Activated naive CD4-positive, alpha-beta T cell treated with anti-CD3 and anti-CD28 coated beads, Interleukin-2, amount 50 U/mL, for 72 hours (primary cell): ENCODE measurements around the gene SEL1L3. TPM values are rescaled to one million over a fixed set of nuclear protein-coding genes. Genes with fewer than 3 reads are reported as not detected.
A peak's percentile ranks its signal among the peaks of the same experiment; 100 is the strongest.

Experiments
- ATAC-seq, 2 donors: fragments of 150-1000 bp; cut with Tn5 transposase; 2 replicates each; pipeline ENCODE4 v1.10.0; 2021; ENCODE audit warnings: mild to moderate bottlenecking in 2 of 2, moderate library complexity in 2 of 2
- DNase-seq, 2 donors: peaks; one replicate each; pipeline ENCODE4 v3.0.0; 2021 to 2022; ENCODE audit warnings: low spot score in 2 of 2
- H3K27ac Mint-ChIP-seq, 2 donors: one replicate each; pipeline ENCODE4 v1.8.0; 2022; ENCODE audit warnings: mild to moderate bottlenecking in 2 of 2, mixed read lengths in 2 of 2
- H3K36me3 Mint-ChIP-seq, 2 donors: one replicate each; pipeline ENCODE4 v1.8.0; 2022; ENCODE audit warnings: mixed read lengths in 2 of 2
- H3K9me3 Mint-ChIP-seq, 2 donors: one replicate each; pipeline ENCODE4 v1.8.0; 2022; ENCODE audit warnings: mixed read lengths in 2 of 2
- total RNA-seq, 2 donors: library from RNA; stranded (reverse); gene quantifications; one replicate each; pipeline ENCODE4 v1.2.3, GENCODE V29; 2022

Gene SEL1L3
- total RNA-seq, 2 donors from 2014 or later, result 32.8 to 44.3 TPM

GRCh38 chr4:25795566-25796454 lies 67.0 kb downstream of the SEL1L3 start:
- no peak for ATAC-seq
- no peaks in the 10 kb centered on the region for H3K9me3 Mint-ChIP-seq
- peaks cover 29 to 35% of the 10 kb centered on the region in 2 donors for H3K36me3 Mint-ChIP-seq
- peak overlapping the region in 1 of 2 donors; percentile 86 for H3K27ac Mint-ChIP-seq
- DNase-seq, result no peak

GRCh38 chr4:25795091-25795490 lies 67.7 kb downstream of the SEL1L3 start:
- ATAC-seq (no peak), DNase-seq (no peak)
- Mint-ChIP-seq H3K36me3 (peaks cover 29 to 38% of the 10 kb centered on the region in 2 donors), H3K27ac (no peak overlapping the region), H3K9me3 (no peaks in the 10 kb centered on the region)

- Mint-ChIP-seq H3K9me3 (no peaks in the 10 kb centered on the region), H3K36me3 (peaks cover 35 to 40% of the 10 kb centered on the region in 2 donors), H3K27ac (no peak overlapping the region)
- DNase-seq, result no peak
- ATAC-seq, result no peak
Measured at GRCh38 chr4:25792876-25793275, 69.9 kb downstream of the SEL1L3 start.

- H3K9me3 Mint-ChIP-seq, result no peaks in the 10 kb centered on the region
- no peak for ATAC-seq
- DNase-seq, result peak in 1 of 2 donors; percentile 10
- no peak overlapping the region for H3K27ac Mint-ChIP-seq
- H3K36me3 Mint-ChIP-seq, result peaks cover 37 to 38% of the 10 kb centered on the region in 2 donors
Measured at GRCh38 chr4:25792200-25792791, 70.5 kb downstream of the SEL1L3 start.

GRCh38 chr4:25790024-25790423 lies 72.8 kb downstream of the SEL1L3 start:
- no peaks in the 10 kb centered on the region for H3K9me3 Mint-ChIP-seq
- peaks cover 23 to 32% of the 10 kb centered on the region in 2 donors for H3K36me3 Mint-ChIP-seq
- ATAC-seq (no peak), DNase-seq (no peak)
- H3K27ac Mint-ChIP-seq, result peak overlapping the region in 1 of 2 donors; percentile 72

- H3K27ac Mint-ChIP-seq, result no peak overlapping the region
- peaks cover 15 to 36% of the 10 kb centered on the region in 2 donors for H3K36me3 Mint-ChIP-seq
- no peak for ATAC-seq
- no peaks in the 10 kb centered on the region for H3K9me3 Mint-ChIP-seq
- no peak for DNase-seq
Measured at GRCh38 chr4:25788703-25789238, 74.0 kb downstream of the SEL1L3 start.

GRCh38 chr4:25786497-25787065 lies 76.2 kb downstream of the SEL1L3 start:
- no peak for DNase-seq
- peaks cover 27 to 39% of the 10 kb centered on the region in 2 donors for H3K36me3 Mint-ChIP-seq
- no peaks in the 10 kb centered on the region for H3K9me3 Mint-ChIP-seq
- ATAC-seq, result no peak
- no peak overlapping the region for H3K27ac Mint-ChIP-seq

- peak in 1 of 2 donors; percentile 69 for ATAC-seq
- peak overlapping the region in 1 of 2 donors; percentile 69 for H3K27ac Mint-ChIP-seq
- DNase-seq, result no peak
Measured at GRCh38 chr4:25783943-25784342, 78.8 kb downstream of the SEL1L3 start.

GRCh38 chr4:25783126-25783525 lies 79.7 kb downstream of the SEL1L3 start:
- DNase-seq (no peak), ATAC-seq (no peak)
- no peaks in the 10 kb centered on the region for H3K9me3 Mint-ChIP-seq
- peaks cover 28 to 57% of the 10 kb centered on the region in 2 donors for H3K36me3 Mint-ChIP-seq
- no peak overlapping the region for H3K27ac Mint-ChIP-seq

More at GRCh38 chr4:25783943-25784342, 78.8 kb downstream of the SEL1L3 start:
- peaks cover 30 to 53% of the 10 kb centered on the region in 2 donors for H3K36me3 Mint-ChIP-seq
- H3K9me3 Mint-ChIP-seq, result no peaks in the 10 kb centered on the region

- DNase-seq (no peak), ATAC-seq (no peak)
- H3K9me3 Mint-ChIP-seq, result no peaks in the 10 kb centered on the region
- peaks cover 24 to 57% of the 10 kb centered on the region in 2 donors for H3K36me3 Mint-ChIP-seq
- no peak overlapping the region for H3K27ac Mint-ChIP-seq
Measured at GRCh38 chr4:25782482-25782881, 80.3 kb downstream of the SEL1L3 start.

GRCh38 chr4:25779021-25779420 lies 83.8 kb downstream of the SEL1L3 start:
- no peak overlapping the region for H3K27ac Mint-ChIP-seq

GRCh38 chr4:25776795-25777194 lies 86.0 kb downstream of the SEL1L3 start:
- H3K9me3 Mint-ChIP-seq, result no peaks in the 10 kb centered on the region
- H3K27ac Mint-ChIP-seq, result no peak overlapping the region
- H3K36me3 Mint-ChIP-seq, result peaks cover 25 to 36% of the 10 kb centered on the region in 2 donors
- no peak for ATAC-seq
- DNase-seq, result no peak

More at GRCh38 chr4:25779021-25779420, 83.8 kb downstream of the SEL1L3 start:
- Mint-ChIP-seq H3K9me3 (no peaks in the 10 kb centered on the region), H3K36me3 (peaks cover 30 to 48% of the 10 kb centered on the region in 2 donors)
- DNase-seq, result no peak
- no peak for ATAC-seq

- Mint-ChIP-seq H3K27ac (no peak overlapping the region), H3K9me3 (no peaks in the 10 kb centered on the region), H3K36me3 (peaks cover 20 to 29% of the 10 kb centered on the region in 2 donors)
- DNase-seq (no peak), ATAC-seq (no peak)
Measured at GRCh38 chr4:25775166-25775565, 87.6 kb downstream of the SEL1L3 start.

- ATAC-seq, result no peak
- no peak for DNase-seq
- no peak overlapping the region for H3K27ac Mint-ChIP-seq
- no peaks in the 10 kb centered on the region for H3K9me3 Mint-ChIP-seq
- peaks cover 12 to 15% of the 10 kb centered on the region in 2 donors for H3K36me3 Mint-ChIP-seq
Measured at GRCh38 chr4:25773358-25773757, 89.4 kb downstream of the SEL1L3 start.

- H3K36me3 Mint-ChIP-seq, result peaks cover 0 to 5% of the 10 kb centered on the region in 2 donors
- no peak for ATAC-seq
- no peaks in the 10 kb centered on the region for H3K9me3 Mint-ChIP-seq
- no peak overlapping the region for H3K27ac Mint-ChIP-seq
- no peak for DNase-seq
Measured at GRCh38 chr4:25771672-25772071, 91.1 kb downstream of the SEL1L3 start.

GRCh38 chr4:25770847-25771246 lies 91.9 kb downstream of the SEL1L3 start:
- H3K36me3 Mint-ChIP-seq, result peaks cover 0 to 5% of the 10 kb centered on the region in 2 donors
- no peak for DNase-seq

GRCh38 chr4:25769251-25769650 lies 93.5 kb downstream of the SEL1L3 start:
- DNase-seq (no peak), ATAC-seq (no peak)
- peaks cover 5 to 7% of the 10 kb centered on the region in 2 donors for H3K36me3 Mint-ChIP-seq
- H3K27ac Mint-ChIP-seq, result no peak overlapping the region
- no peaks in the 10 kb centered on the region for H3K9me3 Mint-ChIP-seq

More at GRCh38 chr4:25770847-25771246, 91.9 kb downstream of the SEL1L3 start:
- Mint-ChIP-seq H3K9me3 (no peaks in the 10 kb centered on the region), H3K27ac (no peak overlapping the region)
- no peak for ATAC-seq
